Suppressor macrophage treated with lipopolysaccharide for 4 hours (primary cell): Measurements from ENCODE around the gene SCN2B.

ENCODE experiments used
- DNase-seq: peaks from one replicate; pipeline ENCODE4 v3.0.0-alpha.2; 2020

The SCN2B gene

DNA sequence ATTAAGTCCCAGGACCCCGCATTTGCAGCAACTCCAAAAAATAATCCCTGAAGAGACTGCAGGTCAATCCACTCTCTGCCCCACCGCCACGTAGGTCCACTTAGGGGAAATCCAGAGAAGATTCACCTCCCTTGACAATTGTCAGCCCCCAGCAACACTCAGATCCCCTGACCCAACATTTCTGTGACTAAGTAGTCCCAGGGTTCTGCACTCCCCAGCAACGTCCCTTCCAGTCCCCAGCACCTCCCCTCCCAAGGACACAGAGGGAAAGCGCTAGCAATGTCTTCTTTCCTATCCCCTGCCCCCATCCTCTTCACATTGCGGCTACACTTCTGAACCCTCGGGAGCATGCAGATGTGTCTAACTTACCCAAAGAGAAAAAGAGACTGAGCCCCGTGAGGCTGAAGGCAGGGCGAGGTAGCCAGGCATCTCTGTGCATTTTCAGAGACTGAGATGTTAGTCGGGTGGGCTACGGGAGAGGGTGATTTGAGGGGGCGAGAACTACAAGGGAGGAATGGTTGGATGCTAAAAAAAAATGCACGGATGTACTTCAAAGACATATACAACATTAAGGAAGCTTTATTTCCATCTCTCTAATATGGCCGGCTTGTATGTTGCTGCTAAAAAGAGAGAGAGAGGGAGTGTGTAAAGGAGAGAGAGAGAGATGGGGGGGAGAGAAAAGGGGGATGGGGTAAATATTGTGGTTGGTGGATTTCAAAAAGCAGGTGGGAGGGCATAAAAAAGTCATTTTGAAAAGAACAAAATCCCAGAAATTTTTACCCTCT, at the start of gene SCN2B:
Gene SCN2B, minus strand, starts transcription at position 647 of the 785 bp plus-strand sequence. Its CDS starts 208 bp downstream, at position 439.
- no peak for DNase-seq

GRCh38 chr11:118224511-118225188, 48.2 kb upstream of the SCN2B start, which contains the start of gene JAML:
Gene JAML (minus strand): TSS chr11:118225011. CDS start chr11:118214866, 10,145 bp downstream.
- peak; percentile 59 for DNase-seq

DNA sequence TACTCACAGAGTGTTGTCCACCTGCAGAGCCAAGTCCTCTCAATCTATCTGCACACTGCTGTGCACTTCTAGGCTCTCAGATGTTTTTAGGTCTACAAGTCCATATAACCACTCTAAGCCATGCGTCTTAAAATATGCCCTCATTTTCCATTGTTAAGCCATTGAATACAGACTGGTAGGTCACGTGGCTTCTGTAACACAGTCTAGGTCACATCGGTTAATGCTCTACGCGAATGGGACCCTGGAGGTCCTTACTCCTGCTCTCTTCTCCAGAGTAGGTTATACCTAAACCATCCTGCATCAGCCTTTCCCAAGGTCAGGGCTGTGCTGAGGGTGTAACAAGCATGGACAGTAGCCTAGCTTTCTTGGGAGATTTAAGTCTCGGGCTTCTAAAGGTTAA, 47.6 kb upstream of the SCN2B start:
- no peak for DNase-seq

DNA sequence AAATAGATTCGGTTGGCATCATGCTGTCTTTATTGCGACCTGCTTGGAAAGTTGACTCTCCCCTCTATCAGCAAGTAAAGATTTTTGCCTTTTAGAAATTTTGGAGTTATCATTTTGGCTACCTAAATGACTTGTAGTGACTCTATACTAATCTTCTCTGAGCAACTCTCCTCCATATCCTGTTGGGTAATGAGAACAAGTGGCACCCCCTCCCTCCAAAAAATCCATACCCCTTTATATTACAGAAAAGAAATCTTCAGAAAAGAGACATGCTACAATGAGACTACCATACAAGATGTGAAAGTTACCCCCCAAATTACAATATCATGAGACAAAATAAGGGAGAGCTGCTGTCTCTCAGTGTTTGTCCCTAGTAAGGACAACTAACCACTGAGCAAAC, 47.1 kb upstream of the SCN2B start:
- DNase-seq: no peak

DNA sequence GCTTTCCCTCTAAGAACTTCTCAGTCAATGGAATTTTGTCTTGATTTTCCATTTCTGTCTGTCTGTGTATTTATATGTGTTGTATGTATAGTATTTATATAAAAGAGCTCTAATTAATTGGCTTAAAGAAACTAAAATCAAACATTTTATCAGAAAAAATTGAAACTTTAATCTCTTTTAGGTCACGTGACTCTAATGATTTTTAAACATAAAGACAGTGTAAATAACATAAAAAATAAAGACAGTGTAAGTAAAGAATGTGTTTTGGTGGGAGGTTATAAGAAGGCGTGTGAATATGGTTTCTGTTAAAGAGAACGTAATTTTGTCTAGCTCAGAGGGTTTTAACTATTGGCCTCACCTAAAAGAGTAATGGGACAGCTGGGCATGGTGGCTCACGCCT, 46.0 kb upstream of the SCN2B start:
- DNase-seq: no peak

DNA sequence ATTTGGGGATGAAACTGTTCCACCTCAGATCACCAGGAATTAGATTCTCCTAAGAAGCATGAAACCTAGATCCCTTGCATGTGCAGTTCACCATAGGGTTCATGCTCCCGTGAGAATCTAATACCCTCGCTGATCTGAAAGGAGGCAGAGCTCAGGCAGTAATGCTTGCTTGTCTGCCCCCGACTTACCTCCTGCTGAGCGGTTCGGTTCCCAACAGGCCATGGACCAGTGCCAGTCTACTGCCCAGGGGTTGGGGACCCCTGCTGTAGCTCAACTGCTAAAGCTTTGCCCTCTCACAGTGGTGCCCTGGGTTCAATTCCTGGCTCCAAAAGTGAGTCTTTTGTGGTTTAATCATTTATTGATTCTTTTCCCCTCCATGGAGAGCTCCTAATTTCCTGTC, 45.0 kb upstream of the SCN2B start:
- no peak for DNase-seq

DNA sequence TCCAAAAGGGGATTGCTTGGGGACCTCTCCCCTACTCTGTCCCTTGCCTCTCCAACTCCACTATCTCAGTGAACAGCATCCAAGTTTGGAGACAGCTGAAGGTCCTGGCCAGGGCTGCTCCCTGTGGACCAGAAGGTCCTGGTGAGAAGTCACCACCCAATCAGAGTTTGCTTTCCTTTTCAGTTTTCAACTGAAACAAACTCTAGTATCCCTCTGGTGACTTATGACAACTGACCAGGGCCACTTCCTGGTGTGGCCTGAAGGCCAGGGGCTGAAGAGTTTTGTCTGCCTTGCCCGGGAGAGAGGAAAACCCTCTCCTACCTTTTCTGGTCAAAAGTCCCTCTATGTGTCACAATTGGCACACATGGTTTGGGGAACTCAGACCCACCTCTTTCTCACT, 43.3 kb upstream of the SCN2B start:
- peak; percentile 67 for DNase-seq

- no peak for DNase-seq
These were observed 42.8 kb upstream of the SCN2B start for GRCh38 chr11:118219244-118219643.

GRCh38 chr11:118217575-118217974, 41.1 kb upstream of the SCN2B start:
- no peak for DNase-seq

DNA sequence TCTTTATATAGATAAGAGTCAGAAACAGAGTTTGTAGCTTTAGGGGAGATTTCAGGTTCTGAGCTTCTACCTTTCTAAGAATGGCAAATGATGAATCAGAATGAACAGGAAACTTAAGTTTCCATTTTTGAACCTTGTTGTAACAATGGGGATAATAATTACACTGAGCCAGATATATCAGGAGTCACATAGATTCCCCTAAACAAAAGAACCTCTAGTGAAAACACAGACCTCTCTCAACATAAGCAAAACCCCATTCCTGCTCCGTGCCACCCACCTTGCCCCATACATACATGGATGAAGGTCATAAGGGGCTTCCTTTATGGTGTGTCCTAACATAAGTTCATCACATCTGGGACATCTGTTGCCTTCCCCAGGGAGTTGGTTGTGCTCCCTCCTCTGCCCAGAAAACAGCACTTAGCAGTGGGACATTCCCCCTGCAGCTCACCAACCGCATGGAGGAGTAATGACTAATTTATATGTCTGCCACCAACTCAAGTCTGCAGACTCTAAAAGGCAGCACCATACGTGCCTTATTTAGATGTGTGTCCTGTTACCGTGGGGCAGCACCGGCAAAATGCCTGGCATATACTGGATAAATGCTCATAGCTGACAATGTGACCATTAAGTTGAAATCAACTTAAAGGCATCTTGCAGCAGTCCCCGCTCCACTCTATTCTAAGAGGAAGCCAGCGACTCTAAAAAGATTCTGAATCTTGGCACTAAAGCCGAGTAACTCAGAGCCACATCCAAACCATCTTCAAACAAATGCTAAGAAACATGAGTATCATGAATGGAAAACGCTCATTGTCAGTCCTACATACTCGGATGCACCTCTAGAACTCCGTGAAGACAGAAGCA, 40.4 kb upstream of the SCN2B start:
- peak; percentile 62 for DNase-seq

DNA sequence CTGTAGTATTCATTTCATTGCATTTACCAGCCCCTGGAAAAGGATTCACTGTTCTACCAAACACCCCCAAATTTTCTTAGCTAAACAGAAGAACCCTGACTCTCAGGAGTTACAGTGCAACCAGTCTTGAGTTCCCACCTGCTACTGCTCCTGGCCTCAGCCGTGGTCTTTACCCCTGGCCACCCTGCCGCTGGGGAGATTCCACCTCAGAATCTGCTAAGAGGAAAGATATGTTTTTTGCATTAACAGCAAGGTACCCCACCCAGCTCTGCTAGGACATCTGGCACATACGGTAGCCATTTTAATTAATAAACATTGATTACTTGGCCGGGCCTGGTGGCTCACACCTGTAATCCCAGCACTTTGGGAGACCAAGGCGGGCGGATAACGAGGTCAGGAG, 39.3 kb upstream of the SCN2B start:
- no peak for DNase-seq

- no peak for DNase-seq
These were observed 38.8 kb upstream of the SCN2B start for GRCh38 chr11:118215262-118215661.

- peak; percentile 92 for DNase-seq
These were observed 37.9 kb upstream of the SCN2B start for GRCh38 chr11:118214210-118214914.

DNA sequence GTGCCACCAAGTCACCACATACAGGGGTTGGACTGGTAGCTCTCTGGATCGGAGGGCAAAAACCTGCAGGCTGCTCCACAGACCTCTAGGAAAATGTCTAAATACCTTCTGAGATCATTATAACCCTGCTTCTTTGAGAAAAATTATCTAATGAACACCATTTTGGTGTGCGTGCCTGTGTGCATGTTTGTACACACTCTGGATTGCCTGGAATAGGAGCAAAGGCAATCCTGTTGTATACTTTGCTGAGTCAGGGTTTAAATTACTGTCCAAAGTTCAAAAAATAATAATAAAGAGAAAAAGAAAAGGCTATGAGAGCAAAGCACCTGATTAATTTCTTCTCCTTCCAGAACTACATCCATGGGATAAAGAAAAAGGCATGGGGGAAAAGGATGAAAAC, 37.3 kb upstream of the SCN2B start:
- no peak for DNase-seq

DNA sequence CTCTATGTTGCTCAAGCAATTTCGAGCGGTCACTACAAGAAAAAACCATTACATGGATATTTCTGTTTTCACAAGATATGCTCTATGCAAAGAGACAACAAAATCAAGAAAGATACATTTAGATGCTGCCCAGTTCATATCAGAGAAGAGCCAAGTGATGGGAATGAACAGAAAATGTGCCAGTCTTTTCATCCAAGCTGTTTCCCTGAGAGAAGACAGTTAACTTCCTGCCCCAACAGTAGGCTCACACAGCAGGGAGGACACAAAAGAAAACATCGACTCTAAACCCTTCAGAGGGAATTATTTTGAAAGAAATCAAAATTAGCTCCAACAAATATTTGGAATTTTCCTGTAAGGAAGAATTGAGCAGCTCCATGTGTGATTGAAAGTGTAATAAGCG, 36.8 kb upstream of the SCN2B start:
- DNase-seq: no peak

GRCh38 chr11:118212781-118213191, 36.3 kb upstream of the SCN2B start:
- DNase-seq: peak; percentile 49

GRCh38 chr11:118212131-118212725, 35.8 kb upstream of the SCN2B start:
- no peak for DNase-seq

- no peak for DNase-seq
These were observed 34.6 kb upstream of the SCN2B start for GRCh38 chr11:118211006-118211405.

GRCh38 chr11:118210323-118210722, 33.9 kb upstream of the SCN2B start:
- no peak for DNase-seq

- no peak for DNase-seq
These were observed 32.6 kb upstream of the SCN2B start for GRCh38 chr11:118209033-118209432.

DNA sequence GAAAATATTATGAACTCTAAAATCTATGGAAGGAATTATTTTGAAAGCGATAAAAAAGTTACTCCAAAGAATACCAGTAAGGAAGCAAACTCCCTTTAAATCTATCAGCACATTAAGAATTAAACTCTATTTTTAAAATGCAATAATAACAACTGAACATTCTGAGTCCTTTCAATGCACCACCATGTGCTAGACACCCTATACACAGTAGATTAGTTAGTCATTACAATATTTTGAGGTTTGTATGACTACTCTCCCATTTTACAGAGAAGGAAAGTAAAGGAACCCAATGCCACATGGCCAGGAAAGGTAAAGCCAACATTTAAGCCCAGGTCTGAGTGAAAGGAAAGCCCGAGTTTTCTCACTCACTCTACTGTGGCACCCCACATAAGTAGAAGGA, 30.6 kb upstream of the SCN2B start:
- no peak for DNase-seq

GRCh38 chr11:118206391-118207031, 30.1 kb upstream of the SCN2B start:
- DNase-seq: peak; percentile 83
